LNCaP clone FGC (cell line): ENCODE results near the gene LSAMP.

Source experiments
- DNase-seq: peaks from one replicate; pipeline ENCODE4 v3.0.0-alpha.2; 2011; ENCODE audit warnings: low read depth
- H3K4me3 ChIP-seq: 2 replicates; pipeline ENCODE4 v1.5.1; 2011; ENCODE audit warnings: mild to moderate bottlenecking, low read depth, low read length, control low read depth
- TF ChIP-seq, protein P1 (sequence below): IDR thresholded peaks from 2 replicates; pipeline ENCODE4 v1.5.1; 2012; ENCODE audit warnings: mild to moderate bottlenecking; ENCODE audit not compliant: control insufficient read depth, insufficient read depth; ENCODE audit errors: extremely low read depth

LSAMP gene

DNA sequence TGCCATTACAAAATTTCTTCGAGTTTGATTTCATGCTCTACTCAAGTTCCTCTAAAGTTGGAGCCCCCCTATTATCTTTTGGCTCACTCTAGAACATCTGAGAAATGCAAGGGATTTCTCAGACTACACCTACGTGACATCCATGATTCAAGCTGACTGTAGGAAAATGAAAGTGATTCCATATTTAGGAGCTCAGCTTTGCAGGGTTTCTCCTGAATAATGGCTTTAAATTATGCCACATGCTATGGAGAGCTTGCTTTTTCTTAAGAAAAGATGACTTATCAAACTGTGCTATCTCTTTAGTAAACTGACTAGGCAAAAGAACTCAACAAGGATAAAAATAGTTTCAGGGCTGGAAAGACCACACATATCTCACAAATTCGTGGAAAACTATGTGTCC lies 292.1 kb downstream of the LSAMP start:
- TF ChIP-seq, protein P1, sequence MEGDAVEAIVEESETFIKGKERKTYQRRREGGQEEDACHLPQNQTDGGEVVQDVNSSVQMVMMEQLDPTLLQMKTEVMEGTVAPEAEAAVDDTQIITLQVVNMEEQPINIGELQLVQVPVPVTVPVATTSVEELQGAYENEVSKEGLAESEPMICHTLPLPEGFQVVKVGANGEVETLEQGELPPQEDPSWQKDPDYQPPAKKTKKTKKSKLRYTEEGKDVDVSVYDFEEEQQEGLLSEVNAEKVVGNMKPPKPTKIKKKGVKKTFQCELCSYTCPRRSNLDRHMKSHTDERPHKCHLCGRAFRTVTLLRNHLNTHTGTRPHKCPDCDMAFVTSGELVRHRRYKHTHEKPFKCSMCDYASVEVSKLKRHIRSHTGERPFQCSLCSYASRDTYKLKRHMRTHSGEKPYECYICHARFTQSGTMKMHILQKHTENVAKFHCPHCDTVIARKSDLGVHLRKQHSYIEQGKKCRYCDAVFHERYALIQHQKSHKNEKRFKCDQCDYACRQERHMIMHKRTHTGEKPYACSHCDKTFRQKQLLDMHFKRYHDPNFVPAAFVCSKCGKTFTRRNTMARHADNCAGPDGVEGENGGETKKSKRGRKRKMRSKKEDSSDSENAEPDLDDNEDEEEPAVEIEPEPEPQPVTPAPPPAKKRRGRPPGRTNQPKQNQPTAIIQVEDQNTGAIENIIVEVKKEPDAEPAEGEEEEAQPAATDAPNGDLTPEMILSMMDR: no peak
- DNase-seq: no peak
- H3K4me3 ChIP-seq: no peak overlapping the region

GRCh38 chr3:116150655-116151167 lies 294.6 kb downstream of the LSAMP start:
- no peak for DNase-seq
- TF ChIP-seq, protein P1: no peak
- no peak overlapping the region for H3K4me3 ChIP-seq

DNA sequence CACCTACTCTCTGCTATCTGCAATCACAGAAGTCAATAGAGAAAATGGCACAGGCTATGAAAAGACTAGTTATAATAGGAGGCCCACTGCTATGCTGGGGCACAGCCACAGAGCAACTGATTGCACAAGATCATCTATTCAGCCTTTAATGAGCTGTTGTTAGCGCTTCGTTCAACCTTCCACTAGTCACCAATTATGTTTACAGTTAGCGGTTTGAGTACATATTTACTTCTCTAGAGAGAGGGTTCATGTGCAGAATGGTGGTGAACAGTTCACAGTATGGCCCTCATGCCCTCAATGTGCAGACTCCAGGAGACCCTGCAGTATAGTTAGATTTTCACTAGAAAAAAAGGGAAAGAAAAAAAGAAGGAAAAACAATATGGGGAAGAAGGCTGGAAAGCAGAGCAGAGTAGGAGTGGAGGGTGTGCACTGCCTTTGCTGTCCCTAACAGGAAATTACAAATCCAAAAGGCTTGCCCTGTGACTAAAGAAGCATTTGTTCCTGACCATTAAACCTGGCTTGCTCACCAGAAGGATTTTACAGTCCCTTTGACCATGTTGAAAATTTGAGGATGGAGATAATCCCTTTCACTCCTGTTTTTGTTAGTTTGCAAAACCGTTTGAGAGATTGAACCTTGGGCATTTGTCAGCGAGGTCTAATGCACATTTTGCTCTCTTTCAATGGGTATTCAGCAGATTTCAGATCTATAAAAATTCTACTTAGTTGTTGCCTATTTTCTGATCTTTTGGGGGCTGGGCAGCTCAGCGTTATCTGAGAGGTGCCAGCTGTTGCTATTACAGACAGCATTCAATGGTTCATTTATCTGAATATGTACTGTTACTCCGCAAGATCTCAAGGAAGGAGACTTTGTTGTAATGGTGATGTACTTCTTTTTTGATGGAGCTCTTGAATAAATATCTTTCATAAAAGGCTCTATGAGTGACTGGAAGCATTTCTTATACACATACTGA lies 296.1 kb downstream of the LSAMP start:
- no peak overlapping the region for H3K4me3 ChIP-seq
- TF ChIP-seq, protein P1: no peak
- no peak for DNase-seq

GRCh38 chr3:116145613-116146012 lies 299.7 kb downstream of the LSAMP start:
- TF ChIP-seq, protein P1: no peak
- H3K4me3 ChIP-seq: no peak overlapping the region
- DNase-seq: no peak

DNA sequence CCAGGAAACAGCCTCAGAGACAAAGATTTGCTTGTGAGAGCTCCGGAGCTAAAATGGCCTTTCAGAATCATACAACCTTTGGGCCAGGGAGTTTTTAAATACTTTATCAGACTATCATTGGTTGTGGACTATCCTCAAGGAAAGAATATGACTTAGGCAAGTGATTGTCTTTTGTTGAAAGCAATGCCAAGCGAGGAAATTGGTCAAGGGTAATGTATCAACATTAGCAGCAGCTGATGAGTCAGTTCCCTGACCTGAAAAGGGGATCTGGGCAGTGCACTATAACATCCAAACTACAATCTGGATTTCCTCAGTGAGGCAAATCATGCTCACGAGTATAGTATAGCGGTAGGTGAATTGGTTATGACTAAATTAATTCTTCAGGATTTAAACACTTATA lies 303.6 kb downstream of the LSAMP start:
- no peak for DNase-seq
- H3K4me3 ChIP-seq: no peak overlapping the region
- TF ChIP-seq, protein P1: no peak

- TF ChIP-seq, protein P1: peak; percentile 62
- no peak overlapping the region for H3K4me3 ChIP-seq
- DNase-seq: peak; percentile 53
Measured at GRCh38 chr3:116140100-116140689, 305.1 kb downstream of the LSAMP start.
